Dedifferentiated amniotic fluid mesenchymal stem cell (primary cell): Measurements from ENCODE around the gene PDZD2.
"Not testable (repeated sequence)": the region's sequence is repeated elsewhere in the genome, so short reads cannot be mapped to it uniquely, and the experiment has no call there.

Experiments used
- DNase-seq: peaks from one replicate; pipeline ENCODE4 v3.0.0-alpha.2; 2016; ENCODE audit errors: extremely low spot score

Gene PDZD2

GRCh38 chr5:31691408-31691807 lies 52.5 kb downstream of the PDZD2 start:
- DNase-seq = not testable (repeated sequence)

- DNase-seq = no peak
These were observed 53.8 kb downstream of the PDZD2 start for GRCh38 chr5:31692561-31693221.

GRCh38 chr5:31698673-31699072 lies 59.7 kb downstream of the PDZD2 start:
- DNase-seq = no peak

- no peak for DNase-seq
These were observed 62.8 kb downstream of the PDZD2 start for GRCh38 chr5:31701642-31702299.

GRCh38 chr5:31702712-31703111 lies 63.8 kb downstream of the PDZD2 start:
- no peak for DNase-seq

- no peak for DNase-seq
These were observed 64.8 kb downstream of the PDZD2 start for GRCh38 chr5:31703757-31704156.

- DNase-seq = no peak
These were observed 67.3 kb downstream of the PDZD2 start for GRCh38 chr5:31706186-31706585.

GRCh38 chr5:31707329-31707728 lies 68.4 kb downstream of the PDZD2 start:
- DNase-seq = no peak

GRCh38 chr5:31708089-31708488 lies 69.2 kb downstream of the PDZD2 start:
- DNase-seq = no peak

GRCh38 chr5:31711363-31711762 lies 72.4 kb downstream of the PDZD2 start:
- DNase-seq = no peak

GRCh38 chr5:31711935-31712592 lies 73.1 kb downstream of the PDZD2 start:
- no peak for DNase-seq

- DNase-seq = no peak
These were observed 78.6 kb downstream of the PDZD2 start for GRCh38 chr5:31717561-31717960.

GRCh38 chr5:31720004-31720403 lies 81.1 kb downstream of the PDZD2 start:
- no peak for DNase-seq

GRCh38 chr5:31720811-31721345 lies 81.9 kb downstream of the PDZD2 start:
- DNase-seq = no peak

- DNase-seq = no peak
These were observed 83.2 kb downstream of the PDZD2 start for GRCh38 chr5:31722111-31722510.

- no peak for DNase-seq
These were observed 87.1 kb downstream of the PDZD2 start for GRCh38 chr5:31725996-31726395.

GRCh38 chr5:31726952-31727351 lies 88.0 kb downstream of the PDZD2 start:
- DNase-seq = no peak

- no peak for DNase-seq
These were observed 89.1 kb downstream of the PDZD2 start for GRCh38 chr5:31728039-31728438.

GRCh38 chr5:31728806-31729205 lies 89.9 kb downstream of the PDZD2 start:
- DNase-seq = not testable (repeated sequence)

- DNase-seq = no peak
These were observed 91.2 kb downstream of the PDZD2 start for GRCh38 chr5:31730139-31730538.

- no peak for DNase-seq
These were observed 92.1 kb downstream of the PDZD2 start for GRCh38 chr5:31731016-31731415.

GRCh38 chr5:31731710-31732301 lies 92.9 kb downstream of the PDZD2 start:
- DNase-seq = no peak
